Esophagus squamous epithelium (tissue), 5 donors: Measurements from ENCODE around the gene ACP1. TPM values are rescaled to one million over a fixed set of nuclear protein-coding genes. Genes with fewer than 3 reads are reported as not detected.

Experiments
- DNase-seq: peaks from one replicate; lab custom pipeline; 2025; lab: John Stamatoyannopoulos, UW
- H3K27ac ChIP-seq, 4 donors: fragments of 200-600 bp; sonication (generic); one replicate each; pipeline ENCODE4 v1.5.1; 2016 to 2019; ENCODE audit warnings: mild to moderate bottlenecking in 1 of 4
- H3K27me3 ChIP-seq, 4 donors: fragments of 200-600 bp; sonication (generic); 1 replicate in 3 of 4; 2 replicates in 1 of 4; pipeline versions ENCODE4 v1.5.1 to v1.6.0; 2017 to 2021; ENCODE audit warnings: antibody characterized with exemption in 1 of 4
- H3K36me3 ChIP-seq, 3 donors: fragments of 200-600 bp; sonication (generic); one replicate each; pipeline ENCODE4 v1.5.1; 2016 to 2019
- H3K4me1 ChIP-seq, 3 donors: fragments of 200-600 bp; sonication (generic); one replicate each; pipeline ENCODE4 v1.5.1; 2017 to 2019
- H3K4me3 ChIP-seq, 4 donors: fragments of 200-600 bp; sonication (generic); 1 replicate in 3 of 4; 2 replicates in 1 of 4; pipeline ENCODE4 v1.5.1; 2016 to 2019; ENCODE audit warnings: mild to moderate bottlenecking in 2 of 4, moderate library complexity in 1 of 4
- H3K9me3 ChIP-seq, 3 donors: fragments of 200-600 bp; sonication (generic); one replicate each; pipeline ENCODE4 v1.5.1; 2016 to 2019
- CTCF ChIP-seq, 6 experiments: fragments of 450-650 bp in 4 of 6; fragments of 200-600 bp in 2 of 6; sonication (generic) in 2 of 6; IDR thresholded peaks; one replicate each; pipeline ENCODE4 v1.5.1; 2016 to 2019; ENCODE audit warnings: antibody characterized with exemption in 6 of 6, mild to moderate bottlenecking in 4 of 6, moderate library complexity in 4 of 6
- POLR2A ChIP-seq, 4 donors: fragments of 450-650 bp; IDR thresholded peaks; one replicate each; pipeline ENCODE4 v1.6.1; 2017; ENCODE audit warnings: antibody characterized with exemption in 4 of 4, mild to moderate bottlenecking in 4 of 4, moderate library complexity in 3 of 4
- WGBS, 2 donors: methylation state at CpG; one replicate each; pipeline ENCODE4 v1.1.5; 2018; 5-methylcytosine and 5-hydroxymethylcytosine counted together
- intact Hi-C: fragments of 100-400 bp; cut with DNase I; formaldehyde crosslinking; loops from one replicate; pipeline ENCODE4 v1.15.0; 2022
- total RNA-seq, 4 donors: library from RNA; depleted of rRNA; stranded (reverse); fragments of >200 nt; gene quantifications; one replicate each; pipeline ENCODE4 v1.1.0, GENCODE V29; 2016
- donor health status: DM: yes; HTN: yes; CAD: no.

ACP1 gene
- total RNA-seq, 4 donors from 2014 or later: 50.3 to 93.1 (median 82.0) TPM

- no peak for TF ChIP-seq CTCF (IDR thresholded peaks at IDR 0.05)
- no peak for TF ChIP-seq POLR2A (IDR thresholded peaks at IDR 0.05)
- DNase-seq: no peak
- peaks cover 0 to 9% (median 0%) of the 10 kb centered on the region in 3 donors for H3K9me3 ChIP-seq
- H3K36me3 ChIP-seq: peaks cover 0 to 8% (median 0%) of the 10 kb centered on the region in 3 donors
- no peaks in the 10 kb centered on the region for H3K27me3 ChIP-seq
- H3K27ac ChIP-seq: no peak overlapping the region
- intact Hi-C loops: no loop called here
- WGBS, 2 donors: 91 to 93% methylated on average over 3 of the region's 3 CpGs
- H3K4me3 ChIP-seq: no peak overlapping the region
- peaks cover 0 to 43% (median 7%) of the 10 kb centered on the region in 3 donors for H3K4me1 ChIP-seq
Measured at GRCh38 chr2:258933-259332, 5.8 kb upstream of the ACP1 start.

GRCh38 chr2:259789-260331, 4.9 kb upstream of the ACP1 start:
- H3K27ac ChIP-seq: no peak overlapping the region
- H3K27me3 ChIP-seq: no peaks in the 10 kb centered on the region
- H3K4me3 ChIP-seq: no peak overlapping the region
- peaks cover 0 to 40% (median 4%) of the 10 kb centered on the region in 3 donors for H3K4me1 ChIP-seq
- 93 to 98% methylated on average over 2 of the region's 2 CpGs for WGBS, 2 donors
- peaks cover 0 to 8% (median 0%) of the 10 kb centered on the region in 3 donors for H3K36me3 ChIP-seq
- no peak for DNase-seq
- H3K9me3 ChIP-seq: peaks cover 0 to 9% (median 0%) of the 10 kb centered on the region in 3 donors
- TF ChIP-seq CTCF (IDR thresholded peaks at IDR 0.05): no peak
- TF ChIP-seq POLR2A (IDR thresholded peaks at IDR 0.05): no peak
- intact Hi-C loops: no loop called here

GRCh38 chr2:260507-261161, 4.1 kb upstream of the ACP1 start:
- TF ChIP-seq POLR2A (IDR thresholded peaks at IDR 0.05) (no peak), CTCF (IDR thresholded peaks at IDR 0.05) (no peak)
- peaks cover 0 to 45% (median 6%) of the 10 kb centered on the region in 3 donors for H3K4me1 ChIP-seq
- H3K4me3 ChIP-seq: no peak overlapping the region
- peaks cover 0 to 8% (median 0%) of the 10 kb centered on the region in 3 donors for H3K36me3 ChIP-seq
- no peak for DNase-seq
- no peak overlapping the region for H3K27ac ChIP-seq
- H3K9me3 ChIP-seq: peaks cover 0 to 9% (median 0%) of the 10 kb centered on the region in 3 donors
- intact Hi-C loops: no loop called here
- 63 to 71% methylated on average over 6 of the region's 6 CpGs for WGBS, 2 donors
- no peaks in the 10 kb centered on the region for H3K27me3 ChIP-seq

- Histone ChIP-seq H3K27me3 (no peaks in the 10 kb centered on the region), H3K9me3 (peaks cover 0 to 9% (median 0%) of the 10 kb centered on the region in 3 donors), H3K4me1 (peaks cover 0 to 60% (median 17%) of the 10 kb centered on the region in 3 donors), H3K36me3 (peaks cover 0 to 8% (median 0%) of the 10 kb centered on the region in 3 donors), H3K27ac (peak overlapping the region in 3 of 4 donors; percentile 21 to 95 (median 63)), H3K4me3 (no peak overlapping the region)
- intact Hi-C loops: no loop called here
- WGBS, 2 donors: 40 to 48% methylated on average over 3 of the region's 3 CpGs
- TF ChIP-seq POLR2A (IDR thresholded peaks at IDR 0.05) (no peak), CTCF (IDR thresholded peaks at IDR 0.05) (no peak)
- DNase-seq: no peak
Measured at GRCh38 chr2:262117-262516, 2.6 kb upstream of the ACP1 start.
